RWPE1 (cell line): ENCODE measurements around the gene TASP1.

Source experiments
- CTCF ChIA-PET: fragments of 350-600 bp; sonication (Branson Sonifier 250); formaldehyde crosslinking; extraction: SDS; loops from one replicate; lab custom pipeline; 2021; lab: Yijun Ruan, JAX
- POLR2A ChIA-PET: fragments of 400-600 bp; formaldehyde crosslinking; extraction: SDS; loops from one replicate; lab custom pipeline; 2020; ENCODE audit warnings: antibody characterized with exemption; ENCODE audit not compliant: low non-redundant PET; lab: Yijun Ruan, JAX
- DNase-seq: peaks from one replicate; pipeline ENCODE4 v3.0.0; 2012; ENCODE audit warnings: low spot score
- H3K27ac ChIP-seq: fragments of 450-650 bp; 2 replicates; pipeline ENCODE4 v1.5.1; 2017
- CTCF ChIP-seq: fragments of 450-650 bp; conservative IDR thresholded peaks from 2 replicates; pipeline ENCODE4 v1.5.1; 2017; ENCODE audit warnings: low read depth, mild to moderate bottlenecking

TASP1 gene

DNA sequence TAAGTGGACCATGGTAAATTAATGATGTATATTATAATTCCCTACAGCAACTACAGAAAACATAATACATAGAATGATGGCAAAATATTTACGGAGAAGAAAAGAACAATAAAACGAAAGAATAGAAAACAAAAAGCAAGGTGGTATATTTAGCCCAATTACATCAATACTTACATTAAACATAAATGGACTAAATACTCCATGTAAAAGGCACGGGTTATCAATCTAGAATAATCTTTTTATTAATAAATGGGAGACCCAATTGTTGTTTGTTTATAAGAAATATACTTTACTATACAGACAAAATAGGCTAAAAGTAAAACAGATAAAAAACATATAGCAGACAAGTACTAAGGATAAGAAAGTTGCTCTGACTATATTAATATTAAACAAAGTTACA lies 137.2 kb downstream of the TASP1 start:
- H3K27ac ChIP-seq: no peak overlapping the region
- DNase-seq: no peak
- ChIA-PET CTCF (no interaction called here), POLR2A (no interaction called here)
- TF ChIP-seq CTCF: no peak

DNA sequence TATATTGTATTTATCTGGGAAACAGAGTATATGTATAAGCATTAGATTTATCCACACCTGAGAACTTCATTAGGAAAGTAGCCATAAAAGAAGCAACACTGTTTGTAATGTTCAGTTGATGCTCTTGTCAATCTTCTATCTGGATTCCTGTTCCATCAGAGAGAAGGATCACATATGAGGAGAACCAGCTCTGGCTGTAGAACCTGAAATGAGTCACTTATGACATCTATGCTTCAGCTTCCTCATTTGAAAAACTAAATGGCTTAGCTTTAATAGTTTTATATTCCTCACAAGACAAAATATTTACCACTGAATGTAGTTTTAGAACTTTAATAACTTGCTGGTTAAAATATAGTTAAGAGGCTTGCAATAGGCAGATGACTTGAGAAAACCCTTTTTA lies 144.7 kb downstream of the TASP1 start:
- DNase-seq: no peak
- CTCF ChIA-PET: no interaction called here
- no peak overlapping the region for H3K27ac ChIP-seq
- POLR2A ChIA-PET: no interaction called here
- TF ChIP-seq CTCF: no peak

- ChIA-PET CTCF (no interaction called here), POLR2A (no interaction called here)
- no peak for TF ChIP-seq CTCF
- no peak for DNase-seq
- no peak overlapping the region; the same call in 1 of the 2 replicates for H3K27ac ChIP-seq
Measured at GRCh38 chr20:13493143-13493542, 145.6 kb downstream of the TASP1 start.

GRCh38 chr20:13492001-13492481 lies 146.7 kb downstream of the TASP1 start:
- ChIA-PET CTCF (interaction anchor here (0.6 to 0.7 kb wide), 2 partner anchors 109 to 1304 kb away, joined by 4 to 7 read pairs; no protein-coding TSS in a partner anchor), POLR2A (no interaction called here)
- TF ChIP-seq CTCF: no peak
- H3K27ac ChIP-seq: no peak overlapping the region
- DNase-seq: peak; percentile 55

DNA sequence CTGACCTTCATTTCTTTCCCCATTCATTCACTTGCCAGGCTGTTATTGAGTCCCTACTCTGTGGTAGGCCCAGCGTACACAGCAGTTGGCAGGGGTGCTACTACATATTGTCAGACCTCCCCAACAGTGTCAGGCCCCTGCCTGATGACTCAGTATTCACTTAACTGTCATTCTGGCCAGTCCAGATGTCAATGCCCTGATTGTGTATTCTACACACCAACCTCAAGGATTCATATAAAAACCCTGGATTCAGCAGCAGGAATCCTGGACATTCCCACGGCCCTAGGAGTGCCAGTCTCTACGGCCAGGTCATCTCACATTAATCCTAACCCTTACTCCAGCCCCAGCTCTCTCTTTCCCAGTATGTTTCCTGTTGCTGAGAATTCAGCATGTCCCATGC lies 151.5 kb downstream of the TASP1 start:
- CTCF ChIA-PET: interaction anchor here (0.6 kb wide), 1 partner anchor 20 kb away, joined by 3 read pairs; no protein-coding TSS in a partner anchor
- no peak for TF ChIP-seq CTCF
- H3K27ac ChIP-seq: no peak overlapping the region
- POLR2A ChIA-PET: no interaction called here
- no peak for DNase-seq

- H3K27ac ChIP-seq: no peak overlapping the region
- DNase-seq: no peak
- POLR2A ChIA-PET: no interaction called here
- CTCF ChIA-PET: no interaction called here
- no peak for TF ChIP-seq CTCF
Measured at GRCh38 chr20:13486694-13487093, 152.0 kb downstream of the TASP1 start.
